GM12874 (cell line): ENCODE results near the gene LLGL2.

Source experiments
- TF ChIP-seq, protein P1 (sequence below): IDR thresholded peaks from 2 replicates; pipeline ENCODE4 v1.5.1; 2011; ENCODE audit warnings: low read depth, mild to moderate bottlenecking, control low read depth, low read length, moderate library complexity; ENCODE audit not compliant: insufficient read depth

LLGL2 gene

DNA sequence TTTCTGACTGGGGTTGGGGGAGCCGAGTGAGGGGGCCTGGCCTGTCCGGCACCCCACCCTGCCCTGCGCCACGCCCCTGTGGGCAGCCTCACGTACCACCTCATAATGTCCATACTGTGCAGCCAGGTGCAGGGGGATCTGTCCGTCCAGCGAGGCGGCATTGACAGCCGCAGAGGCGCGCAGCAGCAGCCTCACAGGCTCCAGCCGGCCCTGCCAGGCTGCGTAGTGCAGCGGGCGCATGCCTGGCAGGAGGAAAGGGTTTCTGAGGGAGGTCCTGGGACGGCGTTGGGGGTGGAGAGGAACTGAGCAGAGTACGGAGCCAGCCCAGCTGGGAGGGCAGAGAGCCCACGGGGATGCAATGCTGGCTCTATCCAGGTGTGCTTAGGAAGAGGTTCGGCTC is 18.6 kb upstream of the LLGL2 start:
- TF ChIP-seq, protein P1, sequence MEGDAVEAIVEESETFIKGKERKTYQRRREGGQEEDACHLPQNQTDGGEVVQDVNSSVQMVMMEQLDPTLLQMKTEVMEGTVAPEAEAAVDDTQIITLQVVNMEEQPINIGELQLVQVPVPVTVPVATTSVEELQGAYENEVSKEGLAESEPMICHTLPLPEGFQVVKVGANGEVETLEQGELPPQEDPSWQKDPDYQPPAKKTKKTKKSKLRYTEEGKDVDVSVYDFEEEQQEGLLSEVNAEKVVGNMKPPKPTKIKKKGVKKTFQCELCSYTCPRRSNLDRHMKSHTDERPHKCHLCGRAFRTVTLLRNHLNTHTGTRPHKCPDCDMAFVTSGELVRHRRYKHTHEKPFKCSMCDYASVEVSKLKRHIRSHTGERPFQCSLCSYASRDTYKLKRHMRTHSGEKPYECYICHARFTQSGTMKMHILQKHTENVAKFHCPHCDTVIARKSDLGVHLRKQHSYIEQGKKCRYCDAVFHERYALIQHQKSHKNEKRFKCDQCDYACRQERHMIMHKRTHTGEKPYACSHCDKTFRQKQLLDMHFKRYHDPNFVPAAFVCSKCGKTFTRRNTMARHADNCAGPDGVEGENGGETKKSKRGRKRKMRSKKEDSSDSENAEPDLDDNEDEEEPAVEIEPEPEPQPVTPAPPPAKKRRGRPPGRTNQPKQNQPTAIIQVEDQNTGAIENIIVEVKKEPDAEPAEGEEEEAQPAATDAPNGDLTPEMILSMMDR, result no peak

DNA sequence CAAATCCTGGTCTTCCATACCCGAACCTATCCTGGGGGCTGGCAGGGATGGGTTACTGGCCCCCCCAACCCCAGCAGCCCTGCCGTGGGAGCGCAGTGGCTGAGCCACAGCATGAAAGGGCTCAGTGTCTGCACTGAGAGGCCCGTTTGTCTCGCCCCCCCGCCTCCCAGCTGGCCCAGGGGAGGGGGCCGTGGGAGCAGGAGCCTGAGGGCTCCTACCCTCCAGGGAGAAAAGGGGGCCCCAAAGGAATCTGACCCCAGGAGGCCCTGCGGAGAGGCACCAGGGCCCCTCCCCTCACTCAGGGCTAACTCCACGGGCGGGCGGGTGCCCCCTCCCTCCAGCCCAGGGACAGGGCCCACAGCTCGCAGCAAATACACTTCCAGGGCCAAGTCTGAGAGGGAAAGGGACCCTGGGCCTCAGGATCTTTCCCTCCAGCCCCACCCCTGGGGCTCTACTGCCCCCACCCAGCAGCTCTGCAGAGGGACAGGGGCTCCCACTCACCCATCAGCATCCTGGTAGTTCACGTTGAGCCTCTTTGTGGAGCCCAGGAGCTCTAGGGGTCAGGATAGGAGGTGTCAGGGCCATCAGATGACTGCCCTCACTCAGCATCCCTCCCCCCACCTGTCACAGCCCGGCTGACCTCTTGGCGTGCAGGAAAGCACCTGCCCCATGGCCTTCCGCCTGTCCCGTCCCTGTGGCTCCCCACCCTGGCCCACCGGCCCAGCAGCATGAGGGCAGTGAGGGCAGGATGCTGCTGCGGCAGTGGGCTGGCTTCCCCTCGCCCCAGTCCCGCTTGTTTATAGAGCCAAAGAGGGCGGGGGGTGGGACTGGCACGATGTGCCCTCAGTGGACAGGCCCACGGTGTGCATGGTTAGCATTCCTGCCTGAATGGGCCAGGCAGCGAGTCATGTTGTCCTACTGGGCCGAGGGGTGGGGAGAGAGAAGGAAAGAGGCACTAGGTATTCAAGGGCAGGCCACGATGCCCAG is 17.5 kb upstream of the LLGL2 start:
- TF ChIP-seq, protein P1, result no peak

DNA sequence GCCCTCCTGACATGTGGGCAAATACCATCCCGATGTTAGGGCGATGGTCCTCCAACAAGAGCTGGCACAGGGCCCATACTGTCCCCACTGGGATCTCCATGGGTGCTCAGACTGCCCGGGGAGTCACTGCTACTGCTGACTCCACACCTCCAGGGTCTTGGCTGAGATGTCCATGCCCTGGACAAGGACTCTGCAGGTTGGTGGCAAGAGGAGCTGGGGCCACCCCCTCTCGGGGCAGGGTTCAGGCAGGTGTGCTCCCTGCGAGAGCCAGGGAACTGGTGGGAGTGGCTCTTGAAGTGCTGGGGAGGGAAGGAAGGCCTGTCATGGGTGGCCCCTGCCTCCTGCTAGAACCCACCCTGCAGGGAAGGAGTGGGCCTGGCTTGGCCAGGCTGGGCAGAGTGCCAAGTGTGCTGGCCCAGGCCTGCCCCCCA is 16.6 kb upstream of the LLGL2 start:
- TF ChIP-seq, protein P1, result no peak

DNA sequence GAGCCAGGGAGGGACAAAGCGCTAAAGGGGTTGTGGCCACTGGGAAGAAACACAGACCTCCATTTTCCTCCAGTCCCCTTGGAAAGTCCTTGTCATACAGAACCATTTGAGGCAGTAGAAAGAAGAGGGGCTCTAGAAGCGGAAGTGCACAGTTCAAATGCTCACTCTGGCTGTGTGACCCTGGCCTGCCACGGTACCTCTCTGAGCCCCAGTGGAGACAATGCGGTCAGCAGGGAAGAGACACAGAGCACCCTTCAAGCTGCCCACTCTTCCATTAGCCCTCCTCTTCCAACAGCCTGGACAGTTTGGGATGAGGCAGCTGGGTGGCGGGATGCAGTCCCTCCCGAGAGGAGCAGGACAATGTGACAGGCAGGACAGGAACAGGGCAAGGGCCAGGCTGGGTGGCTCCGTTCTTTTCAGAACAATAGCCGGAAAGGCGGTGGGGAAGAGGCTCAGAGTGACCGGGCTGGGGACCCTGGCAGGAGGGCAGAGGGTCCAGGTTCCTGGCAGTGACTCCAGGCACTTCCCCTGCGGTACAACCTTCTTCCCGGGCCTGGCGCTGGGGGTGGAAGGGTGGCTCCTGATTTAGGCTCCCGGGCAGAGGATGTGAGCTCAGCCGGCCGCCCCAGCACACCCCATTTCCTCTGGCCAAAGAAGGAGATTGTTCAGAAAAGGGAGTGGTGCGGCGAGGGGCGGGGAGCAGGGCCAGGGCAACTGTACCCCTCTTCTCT is 15.8 kb upstream of the LLGL2 start:
- TF ChIP-seq, protein P1, result no peak

DNA sequence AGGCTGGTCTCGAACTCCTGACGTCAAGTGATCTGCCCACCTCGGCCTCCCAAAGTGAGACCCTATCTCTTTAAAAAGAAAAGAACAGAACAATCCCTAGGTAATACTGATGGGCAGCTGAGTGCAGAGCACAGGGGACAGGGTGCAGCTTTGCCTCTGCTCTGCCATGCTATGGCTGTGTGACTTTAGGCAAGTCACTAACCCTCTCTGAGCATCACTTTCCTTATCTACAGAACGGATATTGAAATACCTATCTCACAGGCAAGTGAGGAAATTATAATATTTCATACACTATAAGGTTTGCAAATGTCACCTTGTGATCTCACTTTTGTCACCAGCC is 14.3 kb upstream of the LLGL2 start:
- TF ChIP-seq, protein P1, result no peak

DNA sequence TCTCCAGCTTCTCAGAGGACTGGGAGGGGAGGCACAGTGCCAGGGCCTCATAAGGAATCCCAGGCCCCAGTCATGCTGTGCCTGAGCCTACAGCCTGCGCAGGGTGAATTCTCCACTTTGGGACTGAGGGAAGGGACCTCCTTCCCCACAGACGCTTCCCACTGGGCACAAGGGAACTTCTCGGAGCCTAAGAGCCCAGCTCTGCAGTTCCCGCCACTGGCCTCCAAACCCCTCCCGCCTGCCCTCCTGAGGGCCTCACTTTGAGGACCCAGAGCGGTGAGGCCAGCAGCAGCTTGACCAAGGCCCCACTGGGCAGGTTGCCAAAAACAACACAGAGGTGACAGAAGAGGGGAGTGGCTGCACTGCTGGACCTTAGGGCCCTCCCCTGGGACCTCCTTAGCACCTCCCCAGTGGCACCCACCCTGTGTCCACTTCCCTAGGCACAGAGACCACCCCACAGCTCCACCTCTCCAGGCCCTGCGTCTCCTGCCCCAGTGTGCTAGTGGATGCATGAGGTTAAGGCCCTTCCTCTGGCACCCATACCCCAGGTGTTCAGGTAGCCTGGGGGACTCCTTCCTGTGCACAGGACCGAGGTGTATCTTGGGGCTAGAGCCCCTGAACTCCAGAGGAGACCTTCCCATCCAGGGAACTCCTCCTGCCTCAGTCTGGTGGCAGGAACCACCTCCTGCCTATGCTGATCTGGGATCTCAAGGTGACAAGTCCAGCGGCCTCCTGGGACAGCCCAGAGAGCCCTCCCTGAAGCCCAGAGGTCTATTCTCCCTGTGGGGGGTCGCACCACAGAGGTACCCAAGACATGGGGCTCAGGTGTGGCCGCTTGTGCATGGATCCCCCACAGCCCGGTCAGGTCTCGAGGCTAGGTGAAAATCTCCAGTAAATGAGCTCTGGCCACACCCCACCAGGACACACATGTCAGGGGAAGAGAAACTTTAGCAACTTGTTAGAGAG is 13.6 kb upstream of the LLGL2 start:
- TF ChIP-seq, protein P1, result no peak
